Aorta (tissue), 5 donors: Measurements from ENCODE around the gene SCP2. TPM values are rescaled to one million over a fixed set of nuclear protein-coding genes. Genes with fewer than 3 reads are reported as not detected.

Source experiments
- ATAC-seq: fragments of 200-7000 bp; cut with Tn5 transposase; one replicate; pipeline ENCODE4 v1.9.1; 2022; ENCODE audit warnings: moderate library complexity; ENCODE audit not compliant: low FRiP score
- DNase-seq, 2 donors: peaks; one replicate each; pipeline ENCODE4 v3.0.0-alpha.2; 2020
- H3K27ac ChIP-seq, 2 donors: one replicate each; pipeline ENCODE4 v1.5.1; 2013; ENCODE audit warnings: low read length in 2 of 2, mild to moderate bottlenecking in 2 of 2, moderate library complexity in 2 of 2, control low read depth in 1 of 2, inconsistent platforms in 1 of 2, low read depth in 1 of 2
- H3K27me3 ChIP-seq, 2 donors: one replicate each; pipeline ENCODE4 v1.6.1; 2013; ENCODE audit warnings: control low read depth in 1 of 2, low read length in 1 of 2, mild to moderate bottlenecking in 1 of 2, moderate library complexity in 1 of 2; ENCODE audit not compliant: insufficient read depth in 2 of 2, control insufficient read depth in 1 of 2
- H3K36me3 ChIP-seq, 2 donors: one replicate each; pipeline ENCODE4 v1.6.1; 2013; ENCODE audit warnings: control low read depth in 1 of 2, low read length in 1 of 2, mild to moderate bottlenecking in 1 of 2; ENCODE audit not compliant: insufficient read depth in 2 of 2, control insufficient read depth in 1 of 2
- H3K4me1 ChIP-seq, 2 donors: one replicate each; pipeline ENCODE4 v1.6.1; 2013; ENCODE audit warnings: low read length in 2 of 2, control low read depth in 1 of 2, mild to moderate bottlenecking in 1 of 2, moderate library complexity in 1 of 2; ENCODE audit not compliant: insufficient read depth in 2 of 2, control insufficient read depth in 1 of 2
- H3K4me3 ChIP-seq, 2 donors: one replicate each; pipeline ENCODE4 v1.5.1; 2013; ENCODE audit warnings: low read length in 2 of 2, control low read depth in 1 of 2, mild to moderate bottlenecking in 1 of 2
- H3K9me3 ChIP-seq: one replicate; pipeline ENCODE4 v1.6.1; 2013; ENCODE audit warnings: mild to moderate bottlenecking, low read length; ENCODE audit not compliant: control insufficient read depth
- WGBS, 2 donors: extraction: QIAGEN DNeasy Blood & Tissue Kit; methylation state at CpG; one replicate each; pipeline ENCODE4 v1.1.7; 2013; 5-methylcytosine and 5-hydroxymethylcytosine counted together
- intact Hi-C, 2 donors: fragments of 100-400 bp; cut with DNase I; formaldehyde crosslinking; loops; one replicate each; pipeline versions ENCODE4 v1.14.2 to v1.15.0; 2022
- long read RNA-seq, 2 donors: library from polyadenylated mRNA; unstranded; transcript quantifications; one replicate each; pipeline ENCODE4 v2.0.0, GENCODE V29; 2020 to 2021
- polyA plus RNA-seq, 2 donors: library from polyadenylated mRNA; stranded (reverse); fragments of 200-250 nt; gene quantifications; one replicate each; pipeline ENCODE4 v1.2.3, GENCODE V29; 2013
- total RNA-seq, 2 donors: library from RNA; stranded (reverse); fragmentation: NEBNext Ultra II Directional; extraction: Animal tissue kit (Norgen Biotek cat#: 25700); gene quantifications; one replicate each; pipeline ENCODE4 v1.2.1, GENCODE V29; 2021
- donor health status: healthy with polysubstance abuse.
- donor health status: Bipolar disorder and iron deficiency.
- donor health status: DM: no; HTN: no; CAD: no.
- donor health status: DM: no; HTN: no; CAD: no.
- donor health status: DM: yes; HTN: yes; CAD: no.

SCP2 gene
- total RNA-seq (100 to 1,000 TPM in 1 of 2 donors, 10 to 100 TPM in 1; 80.3 to 103 TPM), polyA plus RNA-seq (100 to 1,000 TPM; 137 to 309 TPM)
- long read RNA-seq, donor 1, transcript SCP2-201 (15 exons, 1,889 nt): minor isoform, 5 of 271 reads
- long read RNA-seq, donor 1, transcript SCP2-207 (5 exons, 894 nt): major isoform, 203 of 271 reads
- long read RNA-seq, donor 1, transcript SCP2-203 (16 exons, 2,811 nt): minor isoform, 33 of 271 reads
- long read RNA-seq, donor 1, partial matches to known transcripts: 15 of 271 reads
- long read RNA-seq, donor 1, other reads (novel, unspliced or antisense): 9 of 271 reads
- long read RNA-seq, donor 2, transcript SCP2-207 (5 exons, 894 nt): major isoform, 35 of 68 reads
- long read RNA-seq, donor 2, transcript SCP2-203 (16 exons, 2,811 nt): minor isoform, 18 of 68 reads
- long read RNA-seq, donor 2, partial matches to known transcripts: 5 of 68 reads
- long read RNA-seq, donor 2, other reads (novel, unspliced or antisense): 9 of 68 reads

DNA sequence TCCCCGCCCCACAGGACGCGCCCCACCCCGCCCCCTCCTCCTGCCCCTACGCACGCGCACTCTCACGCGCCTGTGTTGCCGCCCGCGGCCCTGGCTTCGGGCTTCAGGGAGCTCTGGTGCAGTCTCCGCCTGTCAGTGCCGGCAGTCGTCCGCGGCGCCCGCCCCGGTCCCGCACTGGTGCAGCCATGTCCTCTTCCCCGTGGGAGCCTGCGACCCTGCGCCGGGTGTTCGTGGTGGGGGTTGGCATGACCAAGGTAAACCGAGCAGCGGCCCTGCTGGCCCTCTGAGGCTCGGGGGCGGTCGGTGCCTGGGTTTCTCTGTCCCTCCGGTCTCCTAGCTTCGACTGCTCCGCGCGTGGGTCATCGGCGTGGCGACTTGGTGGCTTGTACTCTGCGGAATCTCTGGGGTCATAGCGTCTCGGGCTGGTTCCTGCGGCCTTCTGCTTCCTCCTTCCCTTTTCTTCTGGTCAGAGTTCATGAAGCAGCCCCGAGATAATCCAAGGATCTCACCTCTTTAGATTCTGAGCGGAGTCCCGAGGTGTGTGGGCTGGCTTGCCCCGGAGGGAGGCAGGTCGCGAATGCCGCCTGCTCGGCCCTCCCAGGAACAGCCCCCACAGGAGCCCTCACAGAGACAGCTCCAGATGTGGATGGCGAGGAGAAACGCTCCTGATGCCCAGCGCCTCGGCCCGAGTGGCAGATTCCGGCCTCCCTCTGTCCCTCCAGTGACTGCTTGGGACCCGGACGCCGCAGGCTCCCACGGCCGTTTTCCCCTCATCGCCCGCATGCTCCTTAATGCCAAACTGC is at the start of gene SCP2:
Gene SCP2 (plus strand): TSS at position 65 of the 803 bp plus-strand sequence. CDS start 121 bp downstream, at position 186.
- peak within 1 kb of the TSS in 1 of 2 donors; percentile 14 for H3K27ac ChIP-seq
- DNase-seq (peak; percentile 88 to 96), ATAC-seq (peak; percentile 94)
- no peaks in the 10 kb centered on the region for H3K9me3 ChIP-seq
- WGBS, 2 donors: 0 to 1% methylated on average over 60 to 65 of the region's 65 CpGs
- no peaks in the 10 kb centered on the region for H3K4me1 ChIP-seq
- no peaks in the 10 kb centered on the region for H3K27me3 ChIP-seq
- H3K36me3 ChIP-seq: no peaks in the 10 kb centered on the region
- peak within 1 kb of the TSS; percentile 55 to 77 for H3K4me3 ChIP-seq
- intact Hi-C loops: loop anchor here in 1 of 2 donors (10.0 kb wide), 1 partner anchor 257 kb away; no protein-coding TSS in a partner anchor

DNA sequence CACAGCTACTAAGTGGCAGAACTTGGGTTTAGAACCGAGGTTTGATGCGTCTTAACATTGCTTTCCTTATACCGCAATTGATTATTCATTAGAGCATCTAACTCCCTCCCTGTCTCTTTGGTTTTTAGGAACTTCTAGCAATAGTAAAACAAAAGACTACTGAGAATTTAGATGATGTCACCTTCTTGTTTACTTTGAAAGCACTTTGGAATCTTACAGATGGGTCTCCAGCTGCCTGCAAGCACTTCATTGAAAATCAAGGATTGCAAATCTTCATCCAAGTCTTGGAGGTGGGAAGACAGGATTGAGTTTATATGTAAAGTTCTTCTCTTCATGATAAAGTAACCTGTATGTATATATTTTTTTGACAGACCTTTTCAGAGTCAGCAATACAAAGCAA is 49.5 kb upstream of the SCP2 start:
- no peak overlapping the region for H3K27ac ChIP-seq
- ATAC-seq (no peak), DNase-seq (no peak)
- WGBS, 2 donors: 95% methylated on average over 3 of the region's 3 CpGs
- H3K9me3 ChIP-seq: peaks cover 1% of the 10 kb centered on the region
- H3K4me1 ChIP-seq: no peaks in the 10 kb centered on the region
- H3K36me3 ChIP-seq: no peaks in the 10 kb centered on the region
- intact Hi-C loops: no loop called here
- no peaks in the 10 kb centered on the region for H3K27me3 ChIP-seq
- H3K4me3 ChIP-seq: no peak overlapping the region

DNA sequence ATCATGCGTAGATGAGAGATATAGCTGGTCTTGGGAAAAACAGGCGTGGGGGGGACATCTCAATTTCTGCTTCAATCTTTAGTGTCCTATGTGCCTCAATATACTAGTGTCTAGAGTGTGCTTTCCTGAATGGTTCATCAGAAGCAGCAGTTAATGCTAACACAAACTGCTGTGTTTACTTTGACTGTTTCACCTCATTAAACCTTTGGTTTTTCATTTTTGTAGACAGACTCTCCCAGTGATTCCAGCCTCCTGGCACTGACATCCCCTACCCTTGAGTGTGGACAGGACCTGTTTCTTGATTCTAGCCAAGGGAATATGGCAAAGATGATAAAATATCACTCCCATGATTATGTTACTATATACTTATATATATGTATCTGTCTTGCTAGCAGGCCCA is 46.9 kb upstream of the SCP2 start:
- 92 to 100% methylated on average over 2 of the region's 2 CpGs for WGBS, 2 donors
- ATAC-seq (no peak), DNase-seq (no peak)
- Histone ChIP-seq H3K4me3 (no peak overlapping the region), H3K9me3 (peaks cover 1% of the 10 kb centered on the region), H3K4me1 (no peaks in the 10 kb centered on the region), H3K27ac (no peak overlapping the region), H3K27me3 (no peaks in the 10 kb centered on the region), H3K36me3 (no peaks in the 10 kb centered on the region)
- intact Hi-C loops: no loop called here

GRCh38 chr1:52887483-52887882 is 39.6 kb upstream of the SCP2 start:
- no peak for DNase-seq
- ATAC-seq: no peak
- Histone ChIP-seq H3K9me3 (no peaks in the 10 kb centered on the region), H3K27me3 (no peaks in the 10 kb centered on the region), H3K27ac (no peak overlapping the region), H3K4me3 (no peak overlapping the region), H3K36me3 (no peaks in the 10 kb centered on the region), H3K4me1 (no peaks in the 10 kb centered on the region)
- intact Hi-C loops: no loop called here
- 81 to 82% methylated on average over 4 of the region's 4 CpGs for WGBS, 2 donors

GRCh38 chr1:52892424-52893215 is 34.5 kb upstream of the SCP2 start:
- Histone ChIP-seq H3K4me3 (no peak overlapping the region), H3K36me3 (no peaks in the 10 kb centered on the region)
- 94 to 97% methylated on average over 5 of the region's 5 CpGs for WGBS, 2 donors

DNA sequence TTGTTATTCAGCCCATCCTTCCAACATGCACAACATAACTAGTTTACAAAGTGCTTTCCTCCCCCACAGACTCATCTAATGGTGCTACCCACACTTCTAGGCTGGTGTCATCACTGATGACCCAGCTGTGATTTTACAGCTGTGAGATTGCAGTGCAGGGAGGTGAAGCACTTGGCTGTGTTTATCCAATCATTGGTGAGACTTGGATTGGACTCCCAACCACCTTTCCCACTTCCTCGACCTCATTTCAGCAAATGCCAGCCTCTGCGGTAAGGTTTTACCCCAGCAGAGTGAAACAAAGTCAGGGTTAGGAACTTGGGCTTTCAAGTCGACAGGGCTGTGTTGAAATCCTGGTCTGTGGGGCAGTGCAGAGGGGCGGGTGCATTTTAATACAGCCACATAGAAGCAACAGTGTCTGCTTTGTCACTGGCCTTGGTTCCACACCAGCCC is 27.6 kb upstream of the SCP2 start:
- Histone ChIP-seq H3K4me3 (no peak overlapping the region), H3K4me1 (no peaks in the 10 kb centered on the region), H3K36me3 (no peaks in the 10 kb centered on the region), H3K27ac (no peak overlapping the region), H3K27me3 (no peaks in the 10 kb centered on the region), H3K9me3 (no peaks in the 10 kb centered on the region)
- DNase-seq (no peak), ATAC-seq (no peak)
- intact Hi-C loops: no loop called here
- 25 to 27% methylated on average over 4 of the region's 4 CpGs for WGBS, 2 donors

More at GRCh38 chr1:52892424-52893215, 34.5 kb upstream of the SCP2 start:
- no peaks in the 10 kb centered on the region for H3K9me3 ChIP-seq
- DNase-seq: no peak
- no peaks in the 10 kb centered on the region for H3K4me1 ChIP-seq
- H3K27ac ChIP-seq: no peak overlapping the region
- no peaks in the 10 kb centered on the region for H3K27me3 ChIP-seq
- ATAC-seq: no peak
- intact Hi-C loops: no loop called here

GRCh38 chr1:52900402-52900801 is 26.7 kb upstream of the SCP2 start:
- H3K27ac ChIP-seq: no peak overlapping the region
- H3K27me3 ChIP-seq: no peaks in the 10 kb centered on the region
- intact Hi-C loops: no loop called here
- ATAC-seq (no peak), DNase-seq (no peak)
- 73 to 83% methylated on average over 2 of the region's 2 CpGs for WGBS, 2 donors
- H3K36me3 ChIP-seq: no peaks in the 10 kb centered on the region
- no peaks in the 10 kb centered on the region for H3K9me3 ChIP-seq
- H3K4me3 ChIP-seq: no peak overlapping the region
- H3K4me1 ChIP-seq: no peaks in the 10 kb centered on the region

DNA sequence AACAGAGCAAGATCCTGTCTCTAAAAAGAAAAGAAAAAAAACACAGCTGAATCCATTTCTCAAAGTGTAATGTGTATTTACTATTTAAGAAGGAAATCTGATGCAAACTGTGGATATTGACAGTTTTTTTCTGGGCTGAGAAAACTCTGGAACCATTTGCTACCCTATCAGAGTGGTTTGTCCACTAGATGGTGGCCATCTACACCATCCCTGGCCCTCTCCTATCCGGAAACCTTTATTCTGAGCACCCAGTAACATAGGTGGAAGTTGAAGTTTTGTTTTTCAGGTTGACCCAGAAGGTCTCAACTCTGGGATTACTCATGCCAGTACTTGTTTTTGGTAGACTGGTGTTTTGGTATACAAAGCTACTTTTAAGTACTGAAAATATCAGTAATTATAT is 25.7 kb upstream of the SCP2 start:
- intact Hi-C loops: no loop called here
- Histone ChIP-seq H3K36me3 (no peaks in the 10 kb centered on the region), H3K27me3 (no peaks in the 10 kb centered on the region), H3K27ac (no peak overlapping the region), H3K4me1 (no peaks in the 10 kb centered on the region), H3K9me3 (no peaks in the 10 kb centered on the region), H3K4me3 (no peak overlapping the region)
- DNase-seq: no peak
- 74 to 85% methylated on average over 1 of the region's 1 CpG for WGBS, 2 donors
- no peak for ATAC-seq
